Measurements from ENCODE around the gene PPARA.

- TF ChIP-seq CTCF (conservative IDR thresholded peaks at IDR 0.05 in 1 of 2, IDR thresholded peaks at IDR 0.05 in 1 of 2; ENCODE audit: low read depth in 1 of 2, low read length in 2 of 2) (no peak), EZH2 (IDR thresholded peaks at IDR 0.05; ENCODE audit: low read length, missing control alignments) (no peak)
These were observed 13.7 kb upstream of the PPARA start for GRCh38 chr22:46136486-46137217.

Measured in fibroblast of lung (primary cell).